Smooth muscle cell (in vitro differentiated cells): ENCODE data around the gene PRLR. TPM values are rescaled to one million over a fixed set of nuclear protein-coding genes. Genes with fewer than 3 reads are reported as not detected.

ENCODE experiments used
- DNase-seq: peaks from one replicate; lab custom pipeline; 2025; ENCODE audit not compliant: unreplicated experiment; lab: John Stamatoyannopoulos, UW
- H2AFZ ChIP-seq: fragments of 200-600 bp; sonication (generic); 2 replicates; pipeline ENCODE4 v1.6.0; 2016; ENCODE audit warnings: antibody characterized with exemption, low read depth, mild to moderate bottlenecking
- H3F3A ChIP-seq: fragments of 200-600 bp; sonication (generic); 2 replicates; pipeline ENCODE4 v1.6.0; 2017; ENCODE audit warnings: antibody characterized with exemption, low read depth
- H3K27ac ChIP-seq: fragments of 200-600 bp; sonication (generic); 2 replicates; pipeline ENCODE4 v1.5.1; 2016; ENCODE audit warnings: low read depth, mild to moderate bottlenecking
- H3K27me3 ChIP-seq: fragments of 200-600 bp; sonication (generic); 2 replicates; pipeline ENCODE4 v1.6.1; 2016; ENCODE audit warnings: low read depth, mild to moderate bottlenecking
- H3K36me3 ChIP-seq: fragments of 200-600 bp; sonication (generic); 2 replicates; pipeline ENCODE4 v1.5.1; 2016; ENCODE audit warnings: low read depth
- H3K4me1 ChIP-seq: fragments of 200-600 bp; sonication (generic); 2 replicates; pipeline ENCODE4 v1.5.1; 2016; ENCODE audit warnings: low read depth
- H3K4me2 ChIP-seq: fragments of 200-600 bp; sonication (generic); 2 replicates; pipeline ENCODE4 v1.6.0; 2016; ENCODE audit warnings: mild to moderate bottlenecking
- H3K4me3 ChIP-seq: fragments of 200-600 bp; sonication (generic); 2 replicates; pipeline ENCODE4 v1.5.1; 2016; ENCODE audit warnings: mild to moderate bottlenecking
- H3K79me2 ChIP-seq: fragments of 200-600 bp; sonication (generic); 2 replicates; pipeline ENCODE4 v1.6.0; 2016; ENCODE audit warnings: low read depth, mild to moderate bottlenecking
- H3K9ac ChIP-seq: fragments of 200-600 bp; sonication (generic); 2 replicates; pipeline ENCODE4 v1.6.0; 2016; ENCODE audit warnings: low read depth
- H3K9me3 ChIP-seq: fragments of 200-600 bp; sonication (generic); replicated peaks from 2 replicates; pipeline ENCODE4 v1.5.1; 2016; ENCODE audit warnings: low read depth
- H4K20me1 ChIP-seq: fragments of 200-600 bp; sonication (generic); 2 replicates; pipeline ENCODE4 v1.6.0; 2016; ENCODE audit warnings: low read depth
- WGBS: methylation state at CpG from one replicate; pipeline ENCODE4 v1.1.7; 2016; ENCODE audit warnings: low lambda C conversion rate; 5-methylcytosine and 5-hydroxymethylcytosine counted together
- polyA plus RNA-seq: library from polyadenylated mRNA; unstranded; fragments of >200 nt; fragmentation: Nextera tagmentation; extraction: Ambion mirVana; gene quantifications from 2 replicates; pipeline ENCODE4 v1.2.1, GENCODE V29; 2016
- total RNA-seq: library from RNA; depleted of rRNA; stranded (reverse); fragments of >200 nt; gene quantifications from 2 replicates; pipeline ENCODE4 v1.2.3, GENCODE V29; 2014
- TF ChIP-seq, protein P1 (sequence below): fragments of 200-600 bp; sonication (generic); IDR thresholded peaks from 2 replicates; pipeline ENCODE4 v1.5.1; 2017; ENCODE audit warnings: borderline replicate concordance, mild to moderate bottlenecking, antibody characterized with exemption; ENCODE audit not compliant: insufficient read depth, poor library complexity, severe bottlenecking

PRLR gene
- total and polyA plus RNA-seq, 2 experiments from 2014 or later = 2.3 to 47.4 TPM

DNA sequence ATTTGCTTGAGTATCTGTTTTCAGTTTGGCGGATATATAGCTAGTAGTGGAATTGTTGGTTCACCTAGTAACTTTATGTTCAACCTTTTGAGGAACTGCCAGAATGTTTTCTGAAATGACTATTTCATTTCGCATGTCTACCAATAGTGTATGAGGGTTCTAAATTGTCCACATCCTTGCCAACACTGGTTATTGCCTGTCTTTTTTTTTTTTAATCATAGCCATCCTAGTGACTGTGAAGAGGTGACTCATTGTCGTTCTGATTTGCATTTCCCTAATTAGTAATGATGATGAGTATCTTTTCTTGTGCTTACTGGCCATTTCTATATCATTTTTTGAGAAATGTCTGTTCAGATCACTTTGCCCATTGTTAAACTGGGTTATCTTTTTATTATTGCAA is 52.5 kb downstream of the PRLR start:
- Histone ChIP-seq H3K4me2 (no peak overlapping the region), H3K36me3 (no peaks in the 10 kb centered on the region), H3K4me3 (no peak overlapping the region), H3K4me1 (no peaks in the 10 kb centered on the region), H3K9me3 (no peaks in the 10 kb centered on the region), H4K20me1 (no peaks in the 10 kb centered on the region), H3K27ac (peak overlapping the region; percentile 18), H3K27me3 (no peaks in the 10 kb centered on the region), H3F3A (no peaks in the 10 kb centered on the region), H2AFZ (no peak overlapping the region), H3K9ac (no peak overlapping the region), H3K79me2 (no peaks in the 10 kb centered on the region)
- TF ChIP-seq, protein P1, sequence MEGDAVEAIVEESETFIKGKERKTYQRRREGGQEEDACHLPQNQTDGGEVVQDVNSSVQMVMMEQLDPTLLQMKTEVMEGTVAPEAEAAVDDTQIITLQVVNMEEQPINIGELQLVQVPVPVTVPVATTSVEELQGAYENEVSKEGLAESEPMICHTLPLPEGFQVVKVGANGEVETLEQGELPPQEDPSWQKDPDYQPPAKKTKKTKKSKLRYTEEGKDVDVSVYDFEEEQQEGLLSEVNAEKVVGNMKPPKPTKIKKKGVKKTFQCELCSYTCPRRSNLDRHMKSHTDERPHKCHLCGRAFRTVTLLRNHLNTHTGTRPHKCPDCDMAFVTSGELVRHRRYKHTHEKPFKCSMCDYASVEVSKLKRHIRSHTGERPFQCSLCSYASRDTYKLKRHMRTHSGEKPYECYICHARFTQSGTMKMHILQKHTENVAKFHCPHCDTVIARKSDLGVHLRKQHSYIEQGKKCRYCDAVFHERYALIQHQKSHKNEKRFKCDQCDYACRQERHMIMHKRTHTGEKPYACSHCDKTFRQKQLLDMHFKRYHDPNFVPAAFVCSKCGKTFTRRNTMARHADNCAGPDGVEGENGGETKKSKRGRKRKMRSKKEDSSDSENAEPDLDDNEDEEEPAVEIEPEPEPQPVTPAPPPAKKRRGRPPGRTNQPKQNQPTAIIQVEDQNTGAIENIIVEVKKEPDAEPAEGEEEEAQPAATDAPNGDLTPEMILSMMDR = no peak
- DNase-seq = no peak
- WGBS = 97% methylated on average over 3 of the region's 3 CpGs

DNA sequence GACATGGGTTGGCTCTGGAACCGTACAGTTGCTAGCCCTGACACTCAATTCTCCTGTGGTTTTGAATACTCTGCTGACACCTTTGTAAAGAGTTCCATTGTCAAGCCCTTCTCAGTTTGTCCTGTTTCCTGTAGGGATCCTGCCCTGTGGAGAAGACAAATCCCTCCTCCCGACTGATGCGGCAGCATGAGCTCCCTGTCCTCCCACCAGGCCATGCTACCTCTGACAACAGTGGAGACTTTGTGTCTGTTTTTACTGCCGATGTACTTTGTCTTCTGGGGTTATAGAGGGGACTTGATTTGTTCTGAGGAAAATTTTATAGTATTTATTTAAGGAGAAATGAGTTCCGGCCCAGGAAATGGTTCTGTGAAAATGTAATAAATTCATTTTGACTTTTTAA is 57.8 kb downstream of the PRLR start:
- WGBS = 93% methylated on average over 5 of the region's 5 CpGs
- Histone ChIP-seq H3K4me3 (no peak overlapping the region), H3K27me3 (no peaks in the 10 kb centered on the region), H2AFZ (no peak overlapping the region), H3K79me2 (no peaks in the 10 kb centered on the region), H3K9me3 (peaks cover 8% of the 10 kb centered on the region), H4K20me1 (no peaks in the 10 kb centered on the region), H3K4me1 (no peaks in the 10 kb centered on the region), H3K4me2 (no peak overlapping the region), H3K36me3 (no peaks in the 10 kb centered on the region), H3F3A (no peaks in the 10 kb centered on the region), H3K9ac (no peak overlapping the region), H3K27ac (no peak overlapping the region)
- TF ChIP-seq, protein P1 = no peak
- DNase-seq = no peak

DNA sequence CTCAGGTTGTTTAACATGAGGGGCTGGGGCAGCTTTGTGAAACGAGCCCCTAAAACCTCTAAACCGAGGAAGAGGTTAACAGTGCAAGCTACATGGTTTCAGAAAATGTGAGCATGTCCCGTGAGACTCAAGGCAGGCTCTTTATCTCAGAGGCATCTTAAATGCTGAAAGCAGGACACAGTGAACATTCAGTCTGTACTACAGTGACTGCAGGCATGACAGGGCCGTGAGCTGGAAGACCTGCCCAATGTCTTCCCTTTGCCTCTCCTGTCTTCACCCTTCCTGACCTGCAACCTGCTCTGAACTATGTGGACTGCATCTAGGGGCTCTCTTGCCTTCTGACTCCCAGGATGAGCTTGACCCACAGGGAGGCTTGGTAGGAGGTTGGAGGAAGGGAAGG is 58.3 kb downstream of the PRLR start:
- H3K36me3 ChIP-seq = no peaks in the 10 kb centered on the region
- H3K27ac ChIP-seq = no peak overlapping the region
- peaks cover 8% of the 10 kb centered on the region for H3K9me3 ChIP-seq
- H3K27me3 ChIP-seq = no peaks in the 10 kb centered on the region
- no peak overlapping the region for H3K9ac ChIP-seq
- H3K4me3 ChIP-seq = no peak overlapping the region
- no peak overlapping the region for H2AFZ ChIP-seq
- H3K79me2 ChIP-seq = no peaks in the 10 kb centered on the region
- H4K20me1 ChIP-seq = no peaks in the 10 kb centered on the region
- WGBS = 83% methylated on average over 4 of the region's 4 CpGs
- H3K4me1 ChIP-seq = no peaks in the 10 kb centered on the region
- no peak overlapping the region for H3K4me2 ChIP-seq
- DNase-seq = no peak
- TF ChIP-seq, protein P1 = no peak
- H3F3A ChIP-seq = no peaks in the 10 kb centered on the region

DNA sequence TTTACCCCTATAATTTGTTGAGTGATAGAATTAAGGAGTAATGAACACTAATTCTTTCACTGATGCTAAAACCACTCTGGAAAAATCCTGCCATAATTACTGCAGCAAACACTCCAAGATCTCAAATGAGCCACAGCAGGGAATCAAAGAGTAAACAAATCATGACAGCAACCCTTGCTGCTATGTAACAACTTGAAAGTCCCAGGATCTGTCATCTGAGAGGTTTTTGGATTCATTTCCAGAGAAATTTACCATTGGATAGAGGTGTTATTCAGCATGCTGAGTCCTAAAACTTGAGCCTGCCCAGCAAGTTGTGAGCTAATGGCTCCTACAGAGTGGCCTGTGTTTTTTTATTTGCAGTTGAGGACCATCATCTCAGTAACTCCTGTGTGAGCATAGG is 59.2 kb downstream of the PRLR start:
- H3K4me1 ChIP-seq = no peaks in the 10 kb centered on the region
- no peak for DNase-seq

More for the DNA sequence above, 59.2 kb downstream of the PRLR start:
- no peaks in the 10 kb centered on the region for H4K20me1 ChIP-seq
- H3K36me3 ChIP-seq = no peaks in the 10 kb centered on the region
- H3K27me3 ChIP-seq = no peaks in the 10 kb centered on the region
- H3K9ac ChIP-seq = no peak overlapping the region
- no peaks in the 10 kb centered on the region for H3K79me2 ChIP-seq
- no peaks in the 10 kb centered on the region for H3F3A ChIP-seq
- peaks cover 8% of the 10 kb centered on the region for H3K9me3 ChIP-seq
- no peak overlapping the region for H3K4me3 ChIP-seq
- no peak overlapping the region for H3K4me2 ChIP-seq
- H3K27ac ChIP-seq = no peak overlapping the region
- TF ChIP-seq, protein P1 = no peak
- no peak overlapping the region for H2AFZ ChIP-seq
